Pericardium fibroblast (primary cell): Measurements from ENCODE around the gene ZNF174. TPM values are rescaled to one million over a fixed set of nuclear protein-coding genes. Genes with fewer than 3 reads are reported as not detected.

Experiments used
- total RNA-seq: library from RNA; depleted of rRNA; stranded (reverse); fragments of >200 nt; gene quantifications from 2 replicates; pipeline ENCODE4 v1.2.3, GENCODE V29; 2015

ZNF174 gene
- 6.6 and 7.0 TPM in 2 replicates for total RNA-seq

GRCh38 chr16:3400779-3401688 is at the start of gene ZNF174, which contains the start of gene ZSCAN32:
ZNF174 (plus strand) TSS chr16:3401215; CDS start chr16:3402005, 790 bp downstream.
ZSCAN32 (minus strand) TSS chr16:3401004; CDS start chr16:3397557, 3,447 bp downstream.

GRCh38 chr16:3355589-3355988 is 45.4 kb upstream of the ZNF174 start, which contains the start of gene OR2C1:
OR2C1 (plus strand) TSS chr16:3355889; CDS start chr16:3355941, 52 bp downstream.

GRCh38 chr16:3443108-3444031 is 42.4 kb downstream of the ZNF174 start, which contains the start of the genes NAA60 and ZNF597:
NAA60 (plus strand) TSS chr16:3443680; CDS start chr16:3476228, 32,548 bp downstream.
ZNF597 (minus strand) TSS chr16:3443504; CDS start chr16:3443153, 351 bp downstream.

Other genes starting within 250 kb of the ZNF174 start
- not detected in 2 replicates for gene OR1F1, start 213.0 kb upstream of the ZNF174 start, total RNA-seq
- gene ZNF200, start 166.1 kb upstream of the ZNF174 start, total RNA-seq: 6.1 and 9.9 TPM in 2 replicates
- gene MEFV, start 144.6 kb upstream of the ZNF174 start, total RNA-seq: not detected in 2 replicates
- gene ZNF263, start 117.7 kb upstream of the ZNF174 start, total RNA-seq: 38.0 and 49.0 TPM in 2 replicates
- gene TIGD7, start 95.8 kb upstream of the ZNF174 start, total RNA-seq: 2.3 TPM in 2 replicates
- gene ZNF75A, start 95.7 kb upstream of the ZNF174 start, total RNA-seq: 8.9 and 20.7 TPM in 2 replicates
- gene OR2C1, start 45.3 kb upstream of the ZNF174 start, total RNA-seq: 0.77 TPM in 1 of 2 replicates, not detected in the other
- 10.3 and 12.1 TPM in 2 replicates for gene ZSCAN32, start 211 bp upstream of the ZNF174 start, total RNA-seq
- gene ZNF597, start 42.3 kb downstream of the ZNF174 start, total RNA-seq: 1.1 and 2.5 TPM in 2 replicates
- 19.1 and 34.0 TPM in 2 replicates for gene NAA60, start 42.5 kb downstream of the ZNF174 start, total RNA-seq
- gene C16orf90, start 94.3 kb downstream of the ZNF174 start, total RNA-seq: not detected in 2 replicates
- 7.8 and 14.8 TPM in 2 replicates for gene CLUAP1, start 99.8 kb downstream of the ZNF174 start, total RNA-seq
- not detected in 2 replicates for gene NLRC3, start 176.2 kb downstream of the ZNF174 start, total RNA-seq
- 2.2 and 3.6 TPM in 2 replicates for gene SLX4, start 210.4 kb downstream of the ZNF174 start, total RNA-seq